C4-2B (cell line): Measurements from ENCODE around the gene PCSK6.

ENCODE experiments used
- ZFX ChIP-seq: fragments of 450-650 bp; IDR thresholded peaks from 2 replicates; pipeline ENCODE4 v1.6.1; 2017
- TF ChIP-seq, protein P1 (sequence below): fragments of 450-650 bp; conservative IDR thresholded peaks from 2 replicates; pipeline ENCODE4 v1.5.1; 2017; ENCODE audit warnings: mild to moderate bottlenecking

DNA sequence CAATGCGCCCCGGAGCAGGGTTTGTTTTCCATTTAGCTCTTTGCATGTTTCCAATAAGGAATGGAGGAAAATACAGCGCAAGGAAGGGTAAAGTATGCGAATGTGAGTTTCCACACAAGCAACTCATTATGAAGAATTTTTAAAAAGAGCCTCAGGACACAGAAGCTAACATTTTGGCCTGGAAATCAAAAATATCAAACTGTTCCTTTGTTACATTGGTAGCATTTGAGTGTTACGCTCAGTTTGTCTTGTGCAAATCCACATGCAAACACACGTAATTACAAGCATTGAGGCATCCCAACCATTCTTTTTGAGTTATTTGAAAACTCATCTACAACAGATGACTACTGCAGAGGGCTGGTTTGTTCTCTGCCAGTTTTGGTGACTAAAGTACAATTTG lies 101.5 kb downstream of the PCSK6 start:
- TF ChIP-seq, protein P1, sequence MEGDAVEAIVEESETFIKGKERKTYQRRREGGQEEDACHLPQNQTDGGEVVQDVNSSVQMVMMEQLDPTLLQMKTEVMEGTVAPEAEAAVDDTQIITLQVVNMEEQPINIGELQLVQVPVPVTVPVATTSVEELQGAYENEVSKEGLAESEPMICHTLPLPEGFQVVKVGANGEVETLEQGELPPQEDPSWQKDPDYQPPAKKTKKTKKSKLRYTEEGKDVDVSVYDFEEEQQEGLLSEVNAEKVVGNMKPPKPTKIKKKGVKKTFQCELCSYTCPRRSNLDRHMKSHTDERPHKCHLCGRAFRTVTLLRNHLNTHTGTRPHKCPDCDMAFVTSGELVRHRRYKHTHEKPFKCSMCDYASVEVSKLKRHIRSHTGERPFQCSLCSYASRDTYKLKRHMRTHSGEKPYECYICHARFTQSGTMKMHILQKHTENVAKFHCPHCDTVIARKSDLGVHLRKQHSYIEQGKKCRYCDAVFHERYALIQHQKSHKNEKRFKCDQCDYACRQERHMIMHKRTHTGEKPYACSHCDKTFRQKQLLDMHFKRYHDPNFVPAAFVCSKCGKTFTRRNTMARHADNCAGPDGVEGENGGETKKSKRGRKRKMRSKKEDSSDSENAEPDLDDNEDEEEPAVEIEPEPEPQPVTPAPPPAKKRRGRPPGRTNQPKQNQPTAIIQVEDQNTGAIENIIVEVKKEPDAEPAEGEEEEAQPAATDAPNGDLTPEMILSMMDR: no peak
- TF ChIP-seq ZFX: no peak
